GM18499 (cell line): Measurements from ENCODE around the gene VPS37C.
"Not testable (repeated sequence)": the region's sequence is repeated elsewhere in the genome, so short reads cannot be mapped to it uniquely, and the experiment has no call there.

Source experiments
- ATAC-seq: cut with Tn5 transposase; IDR thresholded peaks from one replicate; pipeline ENCODE4 v1.9.1; 2021; ENCODE audit warnings: moderate number of reproducible peaks; ENCODE audit not compliant: insufficient read depth, unreplicated experiment

The VPS37C gene

DNA sequence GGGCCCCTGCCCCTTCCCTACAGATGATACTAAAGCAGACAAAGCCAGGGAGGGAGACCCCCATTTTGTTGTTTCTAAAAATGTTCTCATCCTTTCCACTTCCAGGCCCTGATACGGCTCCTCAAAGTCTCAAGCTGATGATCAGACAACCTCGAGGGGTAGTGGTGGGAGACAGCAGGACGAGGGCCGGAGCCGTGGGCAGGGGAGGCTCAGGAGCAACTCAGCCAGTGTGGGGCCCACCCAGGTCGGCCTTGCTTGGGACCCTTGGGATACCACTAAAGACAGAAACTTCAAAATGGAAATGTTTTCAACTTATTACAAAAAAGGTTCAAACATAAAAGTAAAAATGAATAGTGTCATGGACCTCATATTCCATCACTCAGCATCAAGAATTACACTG is 15.2 kb upstream of the VPS37C start:
- ATAC-seq = no peak

DNA sequence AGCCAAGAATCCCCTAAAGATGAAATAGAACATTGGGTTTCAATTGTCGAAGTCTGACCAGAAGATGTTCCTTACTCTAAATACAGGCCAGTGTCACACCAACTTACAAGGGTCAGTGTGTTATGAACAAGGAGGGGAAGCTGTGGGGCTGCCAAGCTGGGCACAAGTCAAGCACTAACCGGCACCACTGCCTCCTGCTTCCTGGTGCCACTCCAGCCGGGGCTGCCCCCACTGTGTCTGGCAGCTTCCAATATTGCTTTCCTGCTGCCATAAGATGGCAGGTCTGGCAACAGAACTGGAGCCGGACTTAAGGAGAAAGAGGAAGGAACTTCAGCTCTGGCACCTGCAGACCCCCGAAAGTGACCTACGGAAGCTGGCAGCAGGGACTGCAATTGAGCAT is 13.7 kb upstream of the VPS37C start:
- ATAC-seq = no peak

DNA sequence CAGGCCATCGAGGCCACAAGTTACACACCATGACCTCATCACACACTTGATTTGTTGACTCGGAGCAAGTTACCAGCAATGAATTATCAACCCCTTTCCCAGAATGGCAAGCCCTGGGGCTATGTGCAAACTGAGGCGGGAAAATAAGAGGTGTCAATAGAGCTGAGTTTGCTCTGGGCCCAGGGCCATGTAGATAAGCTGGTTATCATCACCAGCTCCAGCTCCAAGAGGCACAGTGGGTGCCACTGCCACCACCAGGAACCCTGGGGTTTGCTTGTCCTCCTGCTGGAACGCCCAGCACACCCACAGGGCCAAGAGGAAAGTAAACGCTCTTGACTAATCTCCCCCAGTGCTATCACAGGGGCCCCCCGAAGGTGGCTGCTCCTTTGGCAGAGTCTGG is 13.0 kb upstream of the VPS37C start:
- no peak for ATAC-seq

DNA sequence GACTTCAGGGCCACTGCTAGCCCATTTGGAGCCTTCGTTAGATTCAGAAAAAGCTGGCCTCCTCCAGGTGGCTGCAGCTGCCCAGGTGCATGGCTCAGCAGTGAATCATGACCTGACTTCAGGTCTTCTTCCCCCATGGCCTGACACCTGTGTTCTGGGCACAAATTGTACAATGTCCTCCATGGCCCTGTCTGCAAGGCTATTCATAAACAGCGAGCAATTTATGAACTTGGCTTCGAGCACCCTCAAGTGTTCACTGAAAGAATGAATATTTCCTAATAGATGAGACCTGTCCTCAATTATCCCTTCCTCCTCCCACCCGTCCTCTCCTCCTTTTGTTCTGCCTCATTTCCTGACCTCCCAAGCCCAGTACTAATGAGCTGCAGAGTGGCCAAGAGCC is 12.2 kb upstream of the VPS37C start:
- ATAC-seq = no peak

DNA sequence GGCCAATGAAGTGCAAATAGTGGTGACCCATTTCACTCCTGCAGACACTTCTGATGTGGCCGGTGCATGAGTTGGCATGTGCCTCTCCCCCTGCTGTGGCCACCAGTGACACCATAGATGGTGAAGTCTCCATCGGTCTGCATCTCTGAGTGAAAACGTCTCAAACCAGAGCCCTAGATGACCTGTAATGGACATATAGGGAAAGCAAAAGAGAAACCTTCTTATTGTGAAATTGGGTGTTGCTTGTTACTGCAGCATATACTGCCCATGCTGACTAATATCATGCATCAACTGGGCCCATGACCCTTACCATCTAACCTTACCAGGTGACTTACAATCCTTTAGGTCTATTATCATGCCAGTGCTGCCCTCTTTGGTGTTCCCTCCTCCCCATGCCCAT is 11.7 kb upstream of the VPS37C start:
- no peak for ATAC-seq

DNA sequence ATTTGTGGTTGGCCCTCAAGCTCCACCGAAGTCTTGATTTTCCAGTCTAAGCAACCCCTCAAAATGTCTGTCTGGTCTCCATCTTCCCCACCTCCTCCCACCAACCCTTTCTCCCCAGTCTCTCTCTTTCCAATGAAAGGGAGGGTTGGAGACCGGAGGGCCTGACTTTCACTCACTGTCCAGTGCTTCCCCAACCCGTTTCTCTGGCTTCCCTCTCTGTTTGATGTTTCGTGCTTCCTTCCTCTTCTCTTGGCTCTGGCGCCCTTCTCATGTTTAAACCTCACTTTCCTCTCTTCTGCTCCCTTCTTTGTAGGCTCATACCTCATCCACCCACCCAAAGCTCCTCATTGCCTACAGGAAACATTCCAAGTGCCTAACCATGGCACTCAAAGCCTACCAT is 11.1 kb upstream of the VPS37C start:
- no peak for ATAC-seq

DNA sequence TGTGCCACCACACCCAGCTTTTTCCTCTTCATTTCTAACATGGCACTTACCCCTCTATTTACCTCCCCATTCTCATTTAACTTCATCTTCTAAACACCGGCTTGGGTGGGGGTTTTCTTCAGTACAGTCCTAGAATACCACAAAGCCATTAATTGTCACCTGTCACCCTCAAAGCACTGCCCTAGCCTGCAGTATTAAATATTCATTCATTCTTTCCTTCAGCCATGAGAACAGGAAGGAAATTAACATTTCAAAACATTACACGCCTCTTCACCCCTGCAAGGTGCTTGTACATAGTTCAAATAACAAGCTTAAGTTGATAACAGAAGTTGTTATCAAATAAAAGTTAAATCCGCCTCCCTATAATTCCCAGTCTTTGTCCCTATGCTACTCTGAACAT is 10.7 kb upstream of the VPS37C start:
- ATAC-seq = no peak

- no peak for ATAC-seq
These were observed 9.3 kb upstream of the VPS37C start for GRCh38 chr11:61170566-61170965.

DNA sequence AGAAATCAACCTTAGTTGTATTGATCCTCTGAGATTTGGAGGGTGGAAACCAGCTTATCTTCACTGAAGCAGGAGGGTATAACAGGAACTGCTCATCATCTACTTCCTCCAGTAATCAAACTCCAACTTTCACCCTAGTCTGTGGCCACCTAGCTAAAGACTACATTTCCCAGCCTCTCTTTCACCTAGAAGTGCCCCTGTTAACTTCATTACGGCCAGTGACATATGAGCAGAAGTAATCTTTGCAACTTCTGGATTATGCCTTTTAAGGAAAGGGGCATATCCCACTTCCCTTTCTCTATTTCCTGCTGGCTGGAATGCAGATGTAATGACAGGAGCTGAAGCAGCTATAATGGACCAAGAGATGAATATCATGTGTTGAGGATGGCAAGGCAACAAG is 7.6 kb upstream of the VPS37C start:
- no peak for ATAC-seq

DNA sequence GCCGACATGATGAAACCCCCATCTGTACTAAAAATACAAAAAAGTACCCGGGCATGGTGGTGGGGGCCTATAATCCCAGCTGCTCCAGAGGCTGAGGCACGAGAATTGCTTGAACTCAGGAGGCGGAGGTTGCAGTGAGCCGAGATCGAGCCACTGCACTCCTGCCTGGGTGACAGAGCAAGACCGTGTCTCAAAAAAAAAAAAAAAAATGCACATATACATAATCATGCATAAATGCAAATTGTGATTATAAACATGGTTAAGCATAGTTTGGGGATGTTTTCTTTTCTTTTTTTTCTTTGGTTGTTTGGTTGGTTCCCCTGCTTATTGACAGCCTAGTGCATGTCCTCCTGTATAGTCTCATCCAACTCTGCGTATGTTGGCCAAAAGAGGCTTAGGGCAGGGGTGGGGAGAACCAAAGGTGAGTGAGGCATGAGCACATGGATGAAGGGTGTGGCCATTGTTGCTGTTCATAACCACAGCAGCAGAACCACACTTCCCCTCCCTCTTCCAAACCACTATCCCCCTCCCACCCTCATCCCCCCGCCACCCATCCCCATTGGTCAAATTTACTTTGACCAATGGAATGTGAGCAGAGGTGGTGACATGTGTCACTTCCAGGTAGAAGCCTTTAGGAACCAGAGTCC is 6.9 kb upstream of the VPS37C start:
- no peak for ATAC-seq

GRCh38 chr11:61166331-61166730 is 5.1 kb upstream of the VPS37C start:
- ATAC-seq = not testable (repeated sequence)

DNA sequence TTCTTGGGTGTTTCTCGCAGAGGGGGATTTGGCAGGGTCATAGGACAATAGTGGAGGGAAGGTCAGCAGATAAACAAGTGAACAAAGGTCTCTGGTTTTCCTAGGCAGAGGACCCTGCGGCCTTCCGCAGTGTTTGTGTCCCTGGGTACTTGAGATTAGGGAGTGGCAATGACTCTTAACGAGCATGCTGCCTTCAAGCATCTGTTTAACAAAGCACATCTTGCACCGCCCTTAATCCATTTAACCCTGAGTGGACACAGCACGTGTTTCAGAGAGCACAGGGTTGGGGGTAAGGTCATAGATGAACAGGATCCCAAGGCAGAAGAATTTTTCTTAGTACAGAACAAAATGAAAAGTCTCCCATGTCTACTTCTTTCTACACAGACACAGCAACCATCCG is 4.6 kb upstream of the VPS37C start:
- not testable (repeated sequence) for ATAC-seq

- ATAC-seq = no peak
These were observed 3.6 kb upstream of the VPS37C start for GRCh38 chr11:61164606-61165424.

- no peak for ATAC-seq
These were observed 2.7 kb upstream of the VPS37C start for GRCh38 chr11:61163714-61164605.

DNA sequence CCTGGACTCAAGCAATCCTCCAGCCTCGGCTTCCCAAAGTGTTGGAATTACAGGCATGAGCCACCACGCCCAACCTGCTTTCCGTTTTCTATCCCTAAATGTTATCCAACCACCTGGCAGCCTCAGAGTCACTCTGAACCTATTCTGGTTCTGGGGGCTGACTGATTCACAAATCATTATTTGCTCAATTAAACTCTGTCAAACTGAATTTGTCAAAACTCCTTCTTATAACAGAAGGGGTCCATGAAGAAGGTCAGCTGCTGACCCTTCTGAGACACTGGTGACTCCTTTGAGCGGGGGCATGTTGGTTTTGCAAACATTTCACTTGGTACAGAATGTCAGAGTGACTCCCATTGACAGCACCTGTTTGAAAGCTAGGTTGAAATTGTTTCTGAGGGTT is 1.8 kb upstream of the VPS37C start:
- ATAC-seq = no peak

DNA sequence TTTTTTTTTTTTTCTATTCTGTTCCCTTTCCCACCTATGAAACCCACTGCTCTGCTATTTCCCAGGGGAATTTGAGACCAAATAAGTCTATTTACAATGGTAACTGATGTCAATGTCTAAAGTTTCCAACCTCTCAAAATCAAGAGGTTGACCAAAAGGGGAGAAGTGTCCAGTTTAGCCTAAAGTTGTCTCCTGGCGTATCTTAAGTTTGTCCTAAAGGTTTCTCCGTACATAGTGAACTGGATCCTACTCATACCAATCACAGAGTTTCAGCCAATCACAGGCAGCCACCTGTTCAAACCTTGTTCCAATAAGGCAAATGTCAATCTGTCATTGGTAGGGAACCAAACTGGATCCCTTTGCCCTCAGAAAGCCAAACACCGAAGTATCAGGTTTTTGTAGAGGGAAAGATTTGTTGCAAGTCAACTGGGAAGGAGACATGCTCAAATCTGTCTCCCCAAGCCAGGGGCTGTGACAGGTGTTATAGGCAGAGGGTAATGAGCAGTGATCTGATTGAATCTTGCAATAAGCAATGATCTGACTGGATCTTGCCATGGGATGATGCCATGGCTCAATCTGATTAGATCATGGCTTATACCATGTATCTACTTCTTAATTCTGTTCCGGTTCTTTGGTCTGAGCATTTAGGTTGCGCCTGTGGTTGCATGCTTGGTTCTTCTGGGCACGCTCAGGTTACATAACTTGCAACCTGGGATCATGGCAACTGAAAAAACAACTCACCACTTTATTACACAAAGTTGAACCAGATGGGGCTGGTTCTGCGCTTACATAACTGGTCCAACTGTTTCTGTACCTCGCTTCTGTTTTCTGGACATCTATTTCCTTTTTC is 1.1 kb upstream of the VPS37C start:
- ATAC-seq = no peak

DNA sequence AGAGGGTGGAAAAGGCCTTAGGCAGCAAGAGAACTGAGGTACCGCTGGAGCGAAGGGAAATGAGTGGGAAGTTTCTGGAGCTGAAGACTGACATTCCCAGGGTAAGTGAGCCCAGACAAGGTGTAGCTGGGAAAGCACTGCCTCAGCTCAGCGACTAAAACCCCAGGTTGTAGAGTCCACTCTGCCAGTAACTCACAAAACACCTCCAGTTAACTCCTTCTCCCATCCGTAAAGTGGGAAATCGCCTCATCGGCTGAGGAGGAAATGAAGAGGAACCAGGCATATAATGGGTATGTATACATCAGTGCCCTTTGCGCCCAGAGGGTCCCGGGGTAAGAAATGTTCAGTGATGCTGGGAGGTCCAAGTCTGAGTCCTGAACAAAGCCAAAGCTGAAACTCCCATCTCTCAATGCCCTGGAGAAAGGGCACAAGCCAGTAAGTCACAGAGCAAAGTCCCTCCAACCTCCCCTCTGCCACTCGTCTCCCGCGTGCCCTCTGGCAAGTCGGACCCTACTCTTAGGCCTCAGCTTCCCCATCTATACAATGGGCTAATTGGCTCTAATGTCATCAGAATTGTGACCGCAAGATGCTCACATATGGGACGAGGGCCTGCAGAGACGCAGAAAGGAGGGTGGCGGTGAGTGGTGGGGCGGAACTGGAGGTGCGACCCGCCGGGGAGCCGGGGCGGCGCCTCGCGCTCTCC is 588 bp downstream of the VPS37C start:
- no peak for ATAC-seq

DNA sequence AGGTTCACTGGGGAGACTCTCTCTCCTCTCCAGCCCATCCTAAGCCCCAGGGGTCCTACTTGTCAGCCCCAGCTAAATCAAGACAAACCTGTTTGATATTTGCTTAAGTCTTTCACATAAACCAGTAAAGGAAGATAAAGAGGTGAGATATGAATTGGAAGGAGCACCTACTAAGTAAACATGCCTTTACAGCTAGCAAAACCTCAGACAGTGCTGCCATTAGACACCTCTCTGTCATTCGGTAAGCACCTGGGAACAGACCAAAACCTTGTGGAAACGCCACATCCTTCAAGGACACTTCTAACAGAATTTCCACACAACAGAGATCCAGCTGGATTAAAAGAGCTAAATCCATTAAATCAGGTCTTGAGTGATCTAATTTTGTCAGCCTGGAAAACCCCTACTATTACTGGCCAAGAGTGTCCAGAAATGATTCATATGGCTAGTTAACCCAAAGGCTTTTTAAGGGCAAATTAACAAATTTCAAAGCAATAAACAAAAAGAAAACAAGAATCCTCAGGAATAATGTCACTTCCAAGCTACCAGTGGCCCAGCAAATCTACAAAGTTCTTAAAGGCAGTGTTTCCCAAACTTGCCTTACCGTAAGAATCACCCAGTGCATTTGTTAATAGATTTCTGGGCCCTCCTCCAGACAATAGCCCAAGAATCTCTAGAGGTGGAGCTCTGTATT is 2.4 kb downstream of the VPS37C start:
- no peak for ATAC-seq

GRCh38 chr11:61157743-61158142 is 3.5 kb downstream of the VPS37C start:
- ATAC-seq = no peak
